Measurements from ENCODE around the gene MAP3K9. TPM values are rescaled to one million over a fixed set of nuclear protein-coding genes. Genes with fewer than 3 reads are reported as not detected.

The MAP3K9 gene
- total RNA-seq, 1 donor from 2014 or later = 13.0 TPM

- H3K4me1 ChIP-seq (ENCODE audit: insufficient read depth, low read length) = no peaks in the 10 kb centered on the region
- Mint-ChIP-seq H3K9me3 (ENCODE audit: unreplicated experiment) (no peaks in the 10 kb centered on the region), H3K4me1 (ENCODE audit: low read depth, unreplicated experiment) (no peaks in the 10 kb centered on the region), H3K4me3 (ENCODE audit: unreplicated experiment) (no peak overlapping the region), H3K36me3 (ENCODE audit: low read depth, unreplicated experiment) (peaks cover 6% of the 10 kb centered on the region), H3K27ac (ENCODE audit: unreplicated experiment) (no peak overlapping the region), H3K27me3 (ENCODE audit: low read depth, unreplicated experiment) (no peaks in the 10 kb centered on the region)
- H3K9ac ChIP-seq (ENCODE audit: low read length) = no peak overlapping the region
- FAIRE-seq (no peak), DNase-seq (ENCODE audit: low read depth) (no peak)
- H3K9me3 ChIP-seq (ENCODE audit: insufficient read depth, low read depth, low read length) = no peaks in the 10 kb centered on the region
- H3K4me2 ChIP-seq (ENCODE audit: low read length) = no peak overlapping the region
- no peaks in the 10 kb centered on the region for H3K79me2 ChIP-seq (ENCODE audit: insufficient read depth, low read length)
- H3K36me3 ChIP-seq (ENCODE audit: insufficient read depth, low read length) = no peaks in the 10 kb centered on the region
- H2AFZ ChIP-seq (ENCODE audit: low read depth, low read length) = no peak overlapping the region
- H4K20me1 ChIP-seq (ENCODE audit: insufficient read depth, low read length) = peaks cover 18% of the 10 kb centered on the region
- peaks cover 3% of the 10 kb centered on the region for H3K27me3 ChIP-seq (ENCODE audit: insufficient read depth, low read length)
- no peak overlapping the region for H3K27ac ChIP-seq (ENCODE audit: low read depth, low read length)
- TF ChIP-seq EZH2 (IDR thresholded peaks at IDR 0.05; ENCODE audit: insufficient read depth, low read length) (no peak), CTCF (IDR thresholded peaks at IDR 0.05; ENCODE audit: insufficient read depth, low read depth, low read length) (no peak)
- no peak overlapping the region for H3K4me3 ChIP-seq (ENCODE audit: insufficient read depth, low read depth, low read length)
Measured at GRCh38 chr14:70802379-70802778, 6.9 kb downstream of the MAP3K9 start.

GRCh38 chr14:70801836-70802235 is 7.5 kb downstream of the MAP3K9 start:
- FAIRE-seq (no peak), DNase-seq (ENCODE audit: low read depth) (no peak)
- H3K4me3 Mint-ChIP-seq (ENCODE audit: unreplicated experiment) = no peak overlapping the region
- no peaks in the 10 kb centered on the region for H3K27me3 Mint-ChIP-seq (ENCODE audit: low read depth, unreplicated experiment)
- Histone ChIP-seq H3K9ac (ENCODE audit: low read length) (no peak overlapping the region), H3K4me1 (ENCODE audit: insufficient read depth, low read length) (no peaks in the 10 kb centered on the region), H3K4me3 (ENCODE audit: insufficient read depth, low read depth, low read length) (no peak overlapping the region), H3K27me3 (ENCODE audit: insufficient read depth, low read length) (peaks cover 3% of the 10 kb centered on the region), H3K27ac (ENCODE audit: low read depth, low read length) (no peak overlapping the region), H3K4me2 (ENCODE audit: low read length) (no peak overlapping the region), H3K36me3 (ENCODE audit: insufficient read depth, low read length) (no peaks in the 10 kb centered on the region), H2AFZ (ENCODE audit: low read depth, low read length) (no peak overlapping the region), H3K79me2 (ENCODE audit: insufficient read depth, low read length) (no peaks in the 10 kb centered on the region), H4K20me1 (ENCODE audit: insufficient read depth, low read length) (peaks cover 18% of the 10 kb centered on the region), H3K9me3 (ENCODE audit: insufficient read depth, low read depth, low read length) (no peaks in the 10 kb centered on the region)
- peaks cover 6% of the 10 kb centered on the region for H3K36me3 Mint-ChIP-seq (ENCODE audit: low read depth, unreplicated experiment)
- TF ChIP-seq EZH2 (IDR thresholded peaks at IDR 0.05; ENCODE audit: insufficient read depth, low read length) = no peak
- no peak for TF ChIP-seq CTCF (IDR thresholded peaks at IDR 0.05; ENCODE audit: insufficient read depth, low read depth, low read length)
- H3K9me3 Mint-ChIP-seq (ENCODE audit: unreplicated experiment) = no peaks in the 10 kb centered on the region
- H3K4me1 Mint-ChIP-seq (ENCODE audit: low read depth, unreplicated experiment) = no peaks in the 10 kb centered on the region
- no peak overlapping the region for H3K27ac Mint-ChIP-seq (ENCODE audit: unreplicated experiment)

- Histone ChIP-seq H3K4me2 (ENCODE audit: low read length) (no peak overlapping the region), H3K9me3 (ENCODE audit: insufficient read depth, low read depth, low read length) (no peaks in the 10 kb centered on the region), H4K20me1 (ENCODE audit: insufficient read depth, low read length) (peaks cover 2% of the 10 kb centered on the region), H3K27me3 (ENCODE audit: insufficient read depth, low read length) (no peaks in the 10 kb centered on the region), H3K9ac (ENCODE audit: low read length) (no peak overlapping the region), H3K36me3 (ENCODE audit: insufficient read depth, low read length) (no peaks in the 10 kb centered on the region), H3K4me3 (ENCODE audit: insufficient read depth, low read depth, low read length) (no peak overlapping the region), H2AFZ (ENCODE audit: low read depth, low read length) (no peak overlapping the region), H3K79me2 (ENCODE audit: insufficient read depth, low read length) (no peaks in the 10 kb centered on the region), H3K4me1 (ENCODE audit: insufficient read depth, low read length) (no peaks in the 10 kb centered on the region), H3K27ac (ENCODE audit: low read depth, low read length) (no peak overlapping the region)
- TF ChIP-seq EZH2 (IDR thresholded peaks at IDR 0.05; ENCODE audit: insufficient read depth, low read length) (no peak), CTCF (IDR thresholded peaks at IDR 0.05; ENCODE audit: insufficient read depth, low read depth, low read length) (no peak)
- no peak for DNase-seq (ENCODE audit: low read depth)
- Mint-ChIP-seq H3K4me1 (ENCODE audit: low read depth, unreplicated experiment) (no peaks in the 10 kb centered on the region), H3K9me3 (ENCODE audit: unreplicated experiment) (peaks cover 3% of the 10 kb centered on the region), H3K36me3 (ENCODE audit: low read depth, unreplicated experiment) (peaks cover 19% of the 10 kb centered on the region), H3K4me3 (ENCODE audit: unreplicated experiment) (no peak overlapping the region), H3K27ac (ENCODE audit: unreplicated experiment) (no peak overlapping the region), H3K27me3 (ENCODE audit: low read depth, unreplicated experiment) (no peaks in the 10 kb centered on the region)
- FAIRE-seq = no peak
Measured at GRCh38 chr14:70796551-70796950, 12.8 kb downstream of the MAP3K9 start.
